SW480 (cell line): Measurements from ENCODE around the gene TRIM9.
A peak's percentile ranks its signal among the peaks of the same experiment; 100 is the strongest.

ENCODE experiments used
- DNase-seq: peaks from one replicate; pipeline ENCODE4 v3.0.0-alpha.2; 2016; ENCODE audit warnings: low spot score

TRIM9 gene

DNA sequence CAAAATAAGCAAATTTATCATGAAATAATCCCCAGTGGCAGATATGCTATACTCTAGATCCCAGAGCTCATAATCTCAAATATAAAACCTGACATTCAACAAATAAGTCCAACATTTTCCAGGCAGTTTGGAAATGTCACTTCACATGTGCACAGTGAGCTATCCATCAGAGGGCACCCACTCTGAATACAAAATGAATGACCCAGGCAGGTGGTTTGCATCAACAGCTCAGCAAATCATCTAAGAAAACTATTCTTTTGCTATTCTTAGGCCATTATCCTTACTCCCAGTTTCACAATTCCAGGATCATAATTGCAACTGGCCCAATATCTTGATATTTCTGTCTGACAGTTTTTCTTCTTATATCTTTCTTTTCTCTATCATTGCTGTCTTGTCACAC is 38.5 kb downstream of the TRIM9 start:
- DNase-seq, result no peak

- DNase-seq, result no peak
Observed at GRCh38 chr14:51053157-51053556, 41.7 kb downstream of the TRIM9 start.

- DNase-seq, result no peak
Observed at GRCh38 chr14:51044961-51045360, 49.9 kb downstream of the TRIM9 start.

DNA sequence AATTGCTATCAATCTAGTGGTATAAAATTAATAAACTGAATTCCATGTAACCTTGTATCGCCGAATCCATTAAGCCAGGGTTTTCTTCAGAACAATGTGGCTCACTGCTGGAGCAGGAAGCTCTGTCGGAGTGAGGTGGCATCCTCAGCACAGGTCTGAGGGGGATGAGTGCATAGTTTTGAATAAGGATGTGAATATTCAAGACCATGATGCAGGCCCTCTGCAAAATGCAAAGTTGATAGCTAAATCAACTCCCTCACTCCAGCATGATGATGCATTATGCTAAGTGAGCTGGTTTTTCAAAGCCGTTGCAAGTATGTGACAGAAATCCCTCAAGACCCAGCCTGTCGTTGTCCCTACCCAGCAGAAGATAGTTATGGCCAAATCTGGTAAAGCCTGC is 53.0 kb downstream of the TRIM9 start:
- no peak for DNase-seq

DNA sequence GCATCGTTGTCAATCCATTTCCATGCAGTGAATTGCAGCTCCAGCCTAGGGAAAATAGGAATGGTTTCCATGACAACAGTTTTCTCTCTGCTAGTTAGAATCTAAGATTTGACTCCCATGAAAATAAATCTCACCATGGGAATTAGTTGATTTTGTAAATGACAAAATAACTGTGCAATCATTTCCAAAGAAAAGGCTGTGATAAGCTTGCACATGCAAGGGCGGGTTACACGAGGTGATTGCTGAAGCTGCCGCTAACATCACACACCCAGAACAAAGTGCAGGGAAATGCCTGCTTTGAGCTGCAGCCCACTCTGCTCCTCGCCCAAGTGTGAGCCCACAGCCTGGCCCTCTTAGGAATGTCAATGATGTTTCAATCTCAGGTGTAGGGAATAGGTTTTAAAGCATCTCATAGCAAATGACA is 53.8 kb downstream of the TRIM9 start:
- no peak for DNase-seq

- DNase-seq, result no peak
Observed at GRCh38 chr14:51039252-51039651, 55.7 kb downstream of the TRIM9 start.

- DNase-seq, result no peak
Observed at GRCh38 chr14:51035611-51036192, 59.2 kb downstream of the TRIM9 start.

GRCh38 chr14:51028851-51029754 is 65.8 kb downstream of the TRIM9 start:
- DNase-seq, result no peak

DNA sequence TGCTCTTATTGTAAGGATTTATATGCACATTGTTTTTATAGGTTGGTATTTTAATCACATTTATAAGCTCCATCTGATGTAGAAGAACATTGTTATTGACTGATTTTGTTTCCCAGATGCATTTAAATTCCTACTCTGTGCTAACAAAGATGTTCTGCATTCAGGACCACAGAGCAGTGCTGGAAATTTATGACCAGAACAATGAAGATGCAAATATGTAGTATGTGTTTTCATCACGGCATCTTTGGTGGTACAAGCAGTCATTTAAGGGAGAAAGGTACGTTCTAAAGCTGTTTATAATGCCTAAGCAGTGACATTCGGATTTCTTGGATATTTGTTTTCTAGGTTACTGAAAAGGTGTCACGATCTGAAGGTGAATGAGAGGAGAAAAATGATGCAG is 66.5 kb downstream of the TRIM9 start:
- DNase-seq, result no peak

- no peak for DNase-seq
Observed at GRCh38 chr14:51024377-51024776, 70.5 kb downstream of the TRIM9 start.

- DNase-seq, result no peak
Observed at GRCh38 chr14:51023964-51024363, 70.9 kb downstream of the TRIM9 start.

GRCh38 chr14:51022769-51023168 is 72.1 kb downstream of the TRIM9 start:
- DNase-seq, result no peak

- peak; percentile 80 for DNase-seq
Observed at GRCh38 chr14:51020024-51020710, 74.7 kb downstream of the TRIM9 start.

DNA sequence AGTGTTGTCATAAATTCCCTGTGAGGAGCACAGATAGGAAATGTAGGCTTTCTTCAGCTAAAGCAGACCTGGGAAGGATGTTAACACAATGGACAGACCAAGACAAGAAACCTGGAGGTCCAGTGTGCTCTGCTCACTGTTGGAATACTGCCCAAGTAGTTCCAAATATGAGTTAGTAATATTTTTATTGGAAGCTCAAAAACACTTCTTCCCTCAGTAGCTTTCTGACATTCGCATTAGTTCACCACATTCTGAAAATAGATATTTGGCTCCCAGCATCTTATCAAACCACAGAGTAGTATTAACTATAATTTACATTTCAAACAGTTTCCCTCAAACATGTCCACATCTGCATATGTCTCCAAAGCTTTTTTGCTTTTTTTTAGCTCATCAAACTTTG is 75.8 kb downstream of the TRIM9 start:
- DNase-seq, result no peak

DNA sequence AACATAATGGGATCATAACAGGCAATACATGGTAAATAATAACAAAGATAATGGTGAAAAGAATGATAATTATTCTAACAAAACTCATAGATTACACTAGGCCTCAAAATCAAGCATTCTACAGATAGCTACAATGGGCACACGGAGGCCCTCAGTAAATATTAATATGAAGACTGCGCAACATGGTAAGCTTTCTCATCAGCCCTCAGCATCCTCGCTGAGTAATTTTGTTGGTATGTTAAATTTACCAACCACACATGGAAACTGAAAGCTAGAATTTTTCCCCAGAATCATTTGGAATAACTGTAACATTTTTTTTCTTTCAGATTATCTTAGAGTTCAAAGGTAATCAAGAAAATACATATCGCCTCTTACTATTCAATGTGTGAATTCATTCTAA is 76.4 kb downstream of the TRIM9 start:
- DNase-seq, result no peak

DNA sequence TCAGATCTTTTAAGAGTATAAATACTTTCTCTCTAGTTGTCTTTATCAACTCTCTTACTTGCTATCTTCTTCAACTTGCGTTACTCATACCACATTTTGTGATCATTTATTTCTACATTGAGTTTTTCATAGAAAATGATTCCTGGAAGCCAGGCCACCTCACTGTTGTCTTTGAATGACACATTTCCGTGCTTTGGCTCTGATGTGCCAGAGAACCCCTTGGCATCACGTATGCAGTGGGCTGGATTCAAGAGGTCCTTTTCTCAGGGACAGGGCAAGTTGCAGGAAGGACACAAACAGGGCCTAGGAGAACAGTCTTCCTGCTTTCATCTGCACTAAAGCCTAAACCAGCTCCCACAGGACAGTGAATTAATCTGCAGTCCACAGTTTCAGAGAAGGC is 80.3 kb downstream of the TRIM9 start:
- no peak for DNase-seq

- no peak for DNase-seq
Observed at GRCh38 chr14:51014086-51014485, 80.8 kb downstream of the TRIM9 start.

GRCh38 chr14:51012055-51012454 is 82.8 kb downstream of the TRIM9 start:
- no peak for DNase-seq

DNA sequence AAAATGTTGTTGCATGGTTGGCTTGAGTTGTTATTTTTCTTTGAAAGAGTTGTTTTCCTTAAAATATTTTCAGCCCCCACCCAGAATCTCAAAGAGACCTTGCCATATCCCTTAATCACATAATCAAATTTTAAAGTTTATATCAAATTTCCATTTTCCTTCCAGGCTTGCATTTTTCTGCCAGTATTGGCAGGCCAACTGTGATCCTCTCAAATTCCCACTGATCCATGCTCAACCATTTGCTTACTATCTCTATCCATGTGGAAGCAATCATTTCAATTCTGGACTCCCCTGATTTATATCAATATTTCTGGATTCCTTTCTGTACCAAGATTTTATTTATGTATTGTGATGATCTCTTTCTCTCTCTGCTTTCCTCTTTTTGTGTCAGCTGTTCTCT is 86.5 kb downstream of the TRIM9 start:
- no peak for DNase-seq

GRCh38 chr14:51006781-51007211 is 88.1 kb downstream of the TRIM9 start:
- peak; percentile 10 for DNase-seq

DNA sequence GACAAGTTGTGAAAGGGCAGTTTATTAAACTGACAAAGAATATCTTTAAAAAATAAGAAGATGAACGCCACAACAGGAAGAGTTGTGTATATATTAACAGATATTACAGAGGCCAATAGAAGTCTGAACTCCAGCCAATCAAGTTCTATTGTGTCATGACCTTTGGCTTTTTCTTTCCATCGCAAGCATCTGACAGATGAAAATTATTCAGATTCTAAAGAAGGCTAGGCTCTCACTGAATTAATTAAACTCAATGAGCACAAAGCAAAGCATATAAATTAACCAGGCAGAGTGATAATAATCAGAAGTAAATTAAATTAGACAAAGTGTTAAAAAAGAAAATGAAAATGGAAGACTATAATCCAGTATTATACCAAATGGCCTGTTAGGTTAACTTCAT is 88.6 kb downstream of the TRIM9 start:
- DNase-seq, result no peak

GRCh38 chr14:51004801-51005526 is 89.9 kb downstream of the TRIM9 start:
- DNase-seq, result peak; percentile 23
